GM19099 (cell line): Measurements from ENCODE around the gene HOXD4.

Experiments
- POLR2A ChIP-seq: IDR thresholded peaks from 3 replicates; pipeline ENCODE4 v1.6.1; 2011; ENCODE audit warnings: low read depth; ENCODE audit not compliant: insufficient read length; ENCODE audit errors: extremely low read depth

The HOXD4 gene

DNA sequence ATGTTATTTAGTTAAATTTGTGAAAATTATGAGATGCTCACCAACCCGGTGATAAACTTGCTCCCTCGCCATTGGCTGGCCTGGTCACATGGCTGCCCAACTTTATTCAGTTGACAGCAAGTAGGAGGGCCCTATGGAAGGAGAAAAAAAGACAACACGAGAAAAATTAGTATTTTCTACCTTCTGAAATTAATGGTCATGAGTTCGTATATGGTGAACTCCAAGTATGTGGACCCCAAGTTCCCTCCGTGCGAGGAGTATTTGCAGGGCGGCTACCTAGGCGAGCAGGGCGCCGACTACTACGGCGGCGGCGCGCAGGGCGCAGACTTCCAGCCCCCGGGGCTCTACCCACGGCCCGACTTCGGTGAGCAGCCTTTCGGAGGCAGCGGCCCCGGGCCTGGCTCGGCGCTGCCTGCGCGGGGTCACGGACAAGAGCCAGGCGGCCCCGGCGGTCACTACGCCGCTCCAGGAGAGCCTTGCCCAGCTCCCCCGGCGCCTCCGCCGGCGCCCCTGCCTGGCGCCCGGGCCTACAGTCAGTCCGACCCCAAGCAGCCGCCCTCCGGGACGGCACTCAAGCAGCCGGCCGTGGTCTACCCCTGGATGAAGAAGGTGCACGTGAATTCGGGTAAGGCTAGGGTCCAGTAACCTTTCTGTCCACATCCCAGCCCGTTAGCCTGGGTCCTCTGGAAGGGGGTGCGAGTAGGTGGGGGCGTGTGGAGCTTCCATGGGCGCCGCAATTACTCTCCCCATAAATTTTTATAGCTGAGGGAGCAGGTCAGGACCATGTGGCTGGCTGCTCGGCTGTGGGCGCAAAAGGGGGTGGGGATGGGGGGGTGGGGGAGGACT is at the start of gene HOXD4:
Gene HOXD4 (plus strand): TSS at position 109 of the 846 bp plus-strand sequence. CDS start 84 bp downstream, at position 193.
- TF ChIP-seq POLR2A: no peak

DNA sequence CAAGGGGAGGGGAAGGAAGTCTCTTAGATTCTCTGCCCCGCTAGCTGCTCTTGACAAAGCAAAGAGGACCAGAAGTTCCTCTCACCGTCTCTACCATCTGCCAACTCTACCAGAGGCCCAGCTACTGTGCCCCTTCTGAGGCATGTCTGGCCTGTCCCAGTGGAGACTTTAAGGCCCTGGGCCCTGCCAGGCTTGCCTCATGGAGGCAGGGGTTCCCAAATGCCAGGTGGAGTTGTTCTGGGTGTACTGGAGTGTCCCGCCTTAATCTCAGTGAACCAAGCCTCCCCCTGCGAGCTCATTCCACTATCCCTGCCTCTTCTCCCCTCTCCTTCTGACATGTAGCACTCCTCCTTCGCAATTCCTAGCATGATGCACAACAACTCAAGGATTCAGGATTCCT is 49.5 kb upstream of the HOXD4 start:
- TF ChIP-seq POLR2A: no peak

DNA sequence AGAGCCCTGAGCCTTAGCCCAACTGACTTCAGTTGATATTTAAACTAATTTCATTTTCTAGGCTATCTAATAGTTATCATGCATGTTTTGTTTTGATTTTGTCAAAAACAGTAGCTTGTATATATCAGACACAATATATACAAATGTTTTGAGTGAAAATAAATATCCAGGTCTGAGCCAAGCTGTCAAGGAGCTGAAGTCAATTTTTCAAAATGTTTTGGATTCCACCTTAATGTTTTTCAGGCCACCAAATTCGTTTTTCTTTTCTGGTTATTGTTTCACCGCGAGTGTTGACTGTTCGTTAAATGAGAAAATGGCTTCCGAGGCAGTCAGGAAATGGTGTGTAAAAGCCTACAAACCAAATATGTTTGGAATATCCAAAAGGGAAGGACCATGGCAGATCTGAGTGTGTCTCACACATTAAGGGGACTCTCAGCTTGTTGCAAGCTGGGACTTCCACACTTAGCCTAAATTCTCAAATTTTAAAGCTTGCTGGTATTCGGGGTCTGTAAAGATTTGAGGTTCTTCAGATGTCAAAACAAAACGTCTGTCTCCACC is 49.0 kb upstream of the HOXD4 start:
- TF ChIP-seq POLR2A: no peak

DNA sequence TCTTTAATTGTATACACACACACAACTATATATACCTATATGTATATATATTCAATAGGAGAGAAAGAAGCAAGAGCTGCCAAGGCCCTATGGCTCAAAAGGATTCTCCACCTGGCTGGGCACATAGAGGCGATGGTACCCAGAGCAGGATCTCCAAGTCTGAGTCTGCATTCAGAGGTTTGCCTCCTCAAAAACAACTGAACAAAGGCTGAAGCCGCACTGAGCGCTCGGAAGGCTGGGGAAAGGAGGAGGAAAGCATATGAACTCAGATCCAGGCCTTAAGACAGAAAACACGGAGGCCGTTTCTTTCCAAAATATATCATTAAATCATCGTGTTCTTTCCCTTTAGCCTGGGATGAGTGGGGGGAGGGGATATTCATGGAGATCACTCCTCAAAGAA is 48.2 kb upstream of the HOXD4 start:
- TF ChIP-seq POLR2A: no peak

DNA sequence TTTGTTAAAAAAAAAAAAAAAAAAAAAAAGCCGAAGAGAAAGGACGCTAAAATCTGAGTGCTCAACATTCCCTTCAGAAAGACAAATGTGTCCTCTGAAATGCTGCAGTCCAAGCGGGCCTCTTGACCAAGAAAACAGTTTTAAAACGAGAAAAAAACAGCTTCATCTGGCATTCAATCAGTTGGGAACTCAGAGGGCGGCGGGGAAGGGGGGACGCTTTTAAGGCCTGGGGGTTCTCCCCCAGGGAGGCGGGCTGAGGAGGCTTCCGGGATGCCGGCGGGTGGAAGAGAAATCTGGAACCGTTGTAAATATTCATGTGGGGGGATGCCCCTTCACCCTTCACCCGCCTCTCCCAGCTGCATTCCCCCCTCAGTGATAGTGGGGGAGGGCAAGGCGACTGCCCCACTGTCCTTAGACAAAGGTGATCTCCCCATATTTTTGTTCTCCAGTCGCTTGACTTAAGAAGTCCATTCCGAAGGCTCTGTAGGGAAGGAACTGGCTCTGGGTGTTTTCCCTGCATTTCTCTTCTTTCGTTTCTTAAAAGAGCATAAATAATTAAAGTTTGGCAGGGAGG is 47.5 kb upstream of the HOXD4 start:
- TF ChIP-seq POLR2A: no peak

DNA sequence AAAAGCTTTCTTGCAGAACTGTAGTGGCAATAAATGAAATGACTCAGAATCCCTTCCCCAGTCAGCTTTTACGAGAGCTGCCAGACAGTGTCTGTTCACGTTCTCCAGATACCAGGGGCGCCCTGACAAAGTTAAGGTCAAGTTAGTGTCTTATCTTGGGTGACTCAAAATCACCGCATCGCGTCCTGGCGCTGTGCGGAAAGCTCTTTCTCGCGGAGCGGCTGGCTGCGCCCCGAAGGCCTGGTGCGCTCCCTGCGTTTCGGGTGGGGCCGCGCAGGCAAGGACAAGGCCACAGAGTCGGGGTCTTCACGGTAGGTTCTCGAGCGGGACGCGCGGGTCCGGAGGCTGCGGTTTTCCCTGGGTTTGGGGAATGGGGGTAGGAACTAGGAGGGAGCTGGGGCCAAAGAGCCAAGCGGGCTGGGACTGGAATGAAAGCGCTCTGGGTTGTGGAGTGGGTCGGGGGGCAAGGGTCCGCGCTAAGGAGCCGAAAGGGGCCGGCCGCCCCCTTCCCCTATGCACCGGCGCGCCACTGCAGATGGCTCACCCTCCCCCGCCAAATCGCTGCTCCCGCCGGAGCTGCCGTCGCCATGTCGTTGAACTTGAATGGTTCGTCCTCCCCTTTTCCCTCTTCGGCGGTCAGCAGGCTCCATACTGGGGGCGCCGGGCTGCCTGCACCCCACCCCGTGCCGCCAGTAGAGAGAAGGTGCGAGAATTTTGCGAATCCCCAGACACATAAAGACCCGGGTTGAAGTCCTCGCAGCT is 46.9 kb upstream of the HOXD4 start:
- TF ChIP-seq POLR2A: no peak

DNA sequence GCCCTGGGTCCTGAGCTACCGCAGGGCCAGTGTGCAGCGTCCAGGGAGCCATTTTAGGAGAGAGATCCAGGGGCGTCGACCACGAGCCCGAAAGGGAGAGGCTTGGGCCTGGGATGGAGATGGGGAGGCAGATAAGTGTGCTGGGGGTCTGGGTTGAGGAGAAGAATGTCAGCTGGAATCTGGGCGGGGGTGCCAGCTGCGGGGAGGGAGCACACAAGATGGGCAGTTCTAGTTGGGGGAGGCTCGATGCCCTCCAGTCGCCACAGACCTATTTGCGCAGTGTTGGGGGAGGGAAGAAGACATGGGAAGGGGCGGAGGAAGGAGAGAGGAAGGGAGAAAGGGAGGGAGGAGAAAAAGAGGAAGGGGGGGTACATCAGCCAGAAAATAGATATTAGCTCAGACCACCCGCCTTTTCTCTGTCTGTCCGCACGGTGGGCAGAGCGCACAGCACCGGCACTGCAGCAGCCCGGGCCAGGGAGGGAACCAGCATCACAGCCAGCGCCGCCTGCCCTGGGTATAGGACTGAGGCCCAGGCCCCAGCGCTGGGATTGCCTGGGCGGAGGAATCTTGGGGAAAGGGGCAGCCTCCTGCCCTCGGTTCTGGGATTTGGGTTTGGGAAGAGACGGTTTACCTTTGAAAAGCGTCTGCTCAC is 46.1 kb upstream of the HOXD4 start:
- no peak for TF ChIP-seq POLR2A

DNA sequence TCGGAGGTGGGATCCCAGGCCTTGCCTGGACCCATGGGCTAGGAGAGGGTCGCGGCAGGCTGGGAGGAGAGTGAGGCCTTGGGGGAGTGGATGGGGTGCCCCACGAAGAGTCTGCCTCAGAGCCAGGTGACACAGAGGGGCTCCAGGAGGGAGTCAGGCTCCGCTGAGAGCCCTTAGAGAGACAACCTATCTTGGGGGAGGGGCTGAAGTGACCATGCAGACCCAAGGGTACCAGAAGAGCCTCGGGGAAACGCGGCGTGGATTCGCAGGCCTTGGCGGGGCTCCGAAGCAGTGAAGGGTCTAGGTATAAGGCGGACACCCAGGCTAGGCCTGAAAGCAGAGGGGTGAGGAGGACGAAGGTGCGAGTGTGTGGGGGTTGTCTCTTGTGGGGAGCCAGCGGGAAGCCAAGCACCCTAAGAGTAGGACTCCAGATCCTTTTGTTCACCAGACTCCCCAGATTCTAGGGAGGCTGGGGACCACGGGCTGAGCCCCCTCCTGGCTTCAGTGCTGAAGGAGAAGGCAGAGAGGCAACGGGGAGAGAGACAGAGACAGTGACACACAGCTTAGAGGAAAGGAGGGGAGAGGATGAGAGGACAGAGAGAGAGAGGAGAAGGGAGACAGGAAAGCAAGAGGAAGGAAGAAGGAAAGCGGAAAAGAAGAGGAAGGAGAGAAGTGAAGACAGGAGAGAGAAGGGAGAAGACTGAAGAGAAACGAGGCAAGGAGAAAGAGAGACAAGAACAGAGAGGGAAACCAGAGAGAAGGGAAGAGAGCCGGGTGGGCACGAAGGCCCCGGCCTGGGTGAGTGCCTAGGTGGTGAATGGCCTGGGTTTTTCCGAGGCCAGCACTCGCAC is 45.4 kb upstream of the HOXD4 start:
- TF ChIP-seq POLR2A: no peak

DNA sequence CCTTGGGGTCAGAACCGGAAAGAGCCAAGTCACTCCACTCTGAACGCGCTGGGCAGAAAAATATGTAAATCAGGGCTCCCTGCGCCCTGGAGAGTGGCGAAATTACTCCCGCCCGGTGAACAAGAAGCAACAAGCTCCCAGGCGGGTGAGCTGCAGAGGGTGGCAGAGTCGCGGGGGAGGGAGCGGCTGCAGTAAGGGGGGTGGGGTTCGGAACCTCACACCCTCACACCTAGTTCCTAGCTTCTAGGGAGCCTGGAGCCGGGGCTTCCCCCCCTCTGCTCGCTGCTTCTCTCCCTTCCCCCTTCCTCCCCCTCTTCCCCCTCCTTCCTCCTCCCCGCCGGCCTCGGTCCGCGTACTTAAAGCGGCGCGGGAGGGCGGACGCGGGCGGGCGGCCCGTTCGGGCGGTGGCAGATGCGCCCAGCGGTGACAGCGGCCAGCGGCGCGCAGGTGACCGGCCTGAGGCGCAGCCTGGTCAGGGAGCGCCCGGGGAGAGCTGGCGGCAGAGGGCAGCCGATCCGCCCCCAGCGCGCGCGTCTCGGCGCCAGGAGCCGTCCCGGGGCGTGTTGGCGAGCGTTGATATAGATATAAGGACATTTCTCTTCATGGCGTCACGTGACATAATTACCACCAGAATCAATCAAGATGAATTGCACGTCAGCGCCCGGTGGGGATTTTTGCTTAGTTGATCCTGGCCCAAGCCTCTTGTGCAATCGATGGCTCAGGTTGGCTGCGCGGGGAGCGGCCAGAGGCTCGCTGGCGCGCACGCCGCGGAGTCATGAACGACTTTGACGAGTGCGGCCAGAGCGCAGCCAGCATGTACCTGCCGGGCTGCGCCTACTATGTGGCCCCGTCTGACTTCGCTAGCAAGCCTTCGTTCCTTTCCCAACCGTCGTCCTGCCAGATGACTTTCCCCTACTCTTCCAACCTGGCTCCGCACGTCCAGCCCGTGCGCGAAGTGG is 44.5 kb upstream of the HOXD4 start, which contains the start of gene HOXD11:
Gene HOXD11 (plus strand): TSS at position 700 of the 959 bp plus-strand sequence. CDS start 76 bp downstream, at position 776.
- TF ChIP-seq POLR2A: no peak

DNA sequence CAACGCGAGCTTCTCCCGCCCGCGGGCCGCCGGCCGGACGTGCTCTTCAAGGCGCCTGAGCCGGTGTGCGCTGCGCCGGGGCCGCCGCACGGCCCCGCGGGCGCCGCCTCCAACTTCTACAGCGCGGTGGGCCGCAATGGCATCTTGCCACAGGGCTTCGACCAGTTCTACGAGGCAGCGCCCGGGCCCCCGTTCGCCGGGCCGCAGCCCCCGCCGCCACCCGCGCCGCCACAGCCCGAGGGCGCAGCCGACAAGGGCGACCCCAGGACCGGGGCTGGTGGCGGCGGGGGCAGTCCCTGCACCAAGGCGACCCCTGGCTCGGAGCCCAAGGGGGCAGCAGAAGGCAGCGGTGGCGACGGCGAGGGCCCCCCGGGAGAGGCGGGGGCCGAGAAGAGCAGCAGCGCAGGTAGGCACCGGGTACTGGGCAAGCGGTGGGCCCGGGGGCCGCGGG is 43.6 kb upstream of the HOXD4 start:
- no peak for TF ChIP-seq POLR2A

DNA sequence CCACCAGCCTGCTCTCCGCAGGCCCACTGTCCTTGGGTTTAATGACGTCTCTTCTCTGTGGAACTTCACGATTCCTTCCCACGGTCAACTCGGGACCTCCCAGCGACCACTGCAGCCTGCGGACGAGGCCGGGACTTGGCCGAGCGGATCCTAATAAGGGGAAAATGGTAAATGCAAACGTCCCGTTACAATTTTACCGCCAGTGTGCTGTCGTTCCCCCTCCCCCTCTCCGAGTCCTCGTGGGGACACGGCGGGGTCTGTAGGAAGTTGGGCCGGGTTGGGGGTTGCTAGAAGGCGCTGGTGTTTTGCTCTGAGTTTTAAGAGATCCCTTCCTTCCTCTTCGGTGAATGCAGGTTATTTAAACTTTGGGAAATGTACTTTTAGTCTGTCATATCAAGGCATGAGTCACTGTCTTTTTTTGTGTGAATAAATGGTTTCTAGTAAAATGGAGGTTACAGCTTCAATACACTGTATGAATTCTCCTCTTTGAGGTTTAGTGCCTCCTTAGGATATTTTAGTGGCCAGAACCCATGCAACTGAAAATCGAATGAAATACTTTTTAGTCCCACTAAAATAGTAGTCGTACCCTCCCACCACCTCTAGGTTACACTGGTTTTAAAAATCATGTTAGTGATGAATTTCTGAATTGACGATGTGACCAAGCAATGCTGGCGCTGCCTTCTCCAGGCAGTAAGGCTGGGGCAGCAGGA is 42.0 kb upstream of the HOXD4 start:
- TF ChIP-seq POLR2A: no peak

DNA sequence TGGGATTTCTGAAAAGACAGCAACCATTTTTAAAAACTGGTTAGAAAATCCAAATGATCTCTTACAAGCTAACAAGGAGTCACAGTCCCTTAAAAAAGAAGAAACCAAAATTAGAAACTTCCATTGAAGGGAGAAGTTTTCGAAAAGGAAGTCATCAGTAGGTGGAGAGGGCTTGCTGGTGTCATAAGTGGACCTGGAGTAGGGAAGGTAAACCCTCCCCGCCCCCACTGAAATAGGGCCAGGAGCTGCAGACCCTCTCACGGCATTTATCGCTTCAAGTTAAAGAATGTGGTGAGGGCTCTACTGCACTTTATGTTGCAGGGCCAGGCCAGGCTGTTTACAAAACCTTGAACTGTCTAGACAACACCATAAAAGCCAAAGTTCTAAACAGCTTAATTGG is 41.4 kb upstream of the HOXD4 start:
- no peak for TF ChIP-seq POLR2A
